BE2C (cell line): ENCODE results near the gene SIPA1L3.
A peak's percentile ranks its signal among the peaks of the same experiment; 100 is the strongest.

Source experiments
- DNase-seq: peaks from one replicate; pipeline ENCODE4 v3.0.0-alpha.2; 2020
- H3K27me3 ChIP-seq: fragments of 250-450 bp; sonication (Bioruptor Pico); 2 replicates; pipeline ENCODE4 v1.5.1; 2020; ENCODE audit warnings: mild to moderate bottlenecking
- H3K36me3 ChIP-seq: fragments of 250-450 bp; sonication (Bioruptor Pico); 2 replicates; pipeline ENCODE4 v1.5.1; 2020; ENCODE audit warnings: mild to moderate bottlenecking
- H3K4me1 ChIP-seq: fragments of 250-450 bp; sonication (Bioruptor Pico); 2 replicates; pipeline ENCODE4 v1.5.1; 2020
- H3K4me3 ChIP-seq: 2 replicates; pipeline ENCODE4 v1.5.1; 2011; ENCODE audit warnings: low read depth, low read length
- H3K9me3 ChIP-seq: fragments of 250-450 bp; sonication (Bioruptor Pico); 2 replicates; pipeline ENCODE4 v1.5.1; 2020
- CTCF ChIP-seq: IDR thresholded peaks from 2 replicates; pipeline ENCODE4 v1.5.1; 2012; ENCODE audit warnings: mild to moderate bottlenecking, low read depth, low read length

Gene SIPA1L3

GRCh38 chr19:38250428-38250820 is 343.4 kb downstream of the SIPA1L3 start:
- H3K4me1 ChIP-seq, result peaks cover 3% of the 10 kb centered on the region; the same call in 1 of the 2 replicates
- H3K27me3 ChIP-seq, result no peaks in the 10 kb centered on the region
- H3K36me3 ChIP-seq, result no peaks in the 10 kb centered on the region
- no peak for DNase-seq
- no peak overlapping the region for H3K4me3 ChIP-seq
- H3K9me3 ChIP-seq, result no peaks in the 10 kb centered on the region
- TF ChIP-seq CTCF, result no peak

- no peak for DNase-seq
- Histone ChIP-seq H3K9me3 (no peaks in the 10 kb centered on the region), H3K4me1 (peaks cover 3% of the 10 kb centered on the region; the same call in 1 of the 2 replicates), H3K36me3 (no peaks in the 10 kb centered on the region), H3K4me3 (no peak overlapping the region), H3K27me3 (no peaks in the 10 kb centered on the region)
- TF ChIP-seq CTCF, result no peak
Measured at GRCh38 chr19:38250821-38251563, 344.0 kb downstream of the SIPA1L3 start.

GRCh38 chr19:38251564-38252051 is 344.6 kb downstream of the SIPA1L3 start:
- Histone ChIP-seq H3K27me3 (no peaks in the 10 kb centered on the region; the same call in 1 of the 2 replicates), H3K36me3 (no peaks in the 10 kb centered on the region), H3K4me1 (peaks cover 3% of the 10 kb centered on the region; the same call in 1 of the 2 replicates), H3K4me3 (no peak overlapping the region), H3K9me3 (no peaks in the 10 kb centered on the region)
- no peak for DNase-seq
- TF ChIP-seq CTCF, result no peak

- H3K4me3 ChIP-seq, result no peak overlapping the region
- H3K4me1 ChIP-seq, result peaks cover 3% of the 10 kb centered on the region; the same call in 1 of the 2 replicates
- H3K9me3 ChIP-seq, result no peaks in the 10 kb centered on the region
- no peak for TF ChIP-seq CTCF
- no peaks in the 10 kb centered on the region for H3K36me3 ChIP-seq
- no peak for DNase-seq
- no peaks in the 10 kb centered on the region; the same call in 1 of the 2 replicates for H3K27me3 ChIP-seq
Measured at GRCh38 chr19:38252385-38252784, 345.4 kb downstream of the SIPA1L3 start.

- no peak for TF ChIP-seq CTCF
- Histone ChIP-seq H3K36me3 (no peaks in the 10 kb centered on the region), H3K4me1 (peaks cover 3% of the 10 kb centered on the region; the same call in 1 of the 2 replicates), H3K4me3 (no peak overlapping the region), H3K9me3 (no peaks in the 10 kb centered on the region), H3K27me3 (no peaks in the 10 kb centered on the region; the same call in 1 of the 2 replicates)
- DNase-seq, result peak; percentile 28
Measured at GRCh38 chr19:38252941-38253691, 346.1 kb downstream of the SIPA1L3 start.
